ENCODE data around the gene TCOF1.

Gene TCOF1

DNA sequence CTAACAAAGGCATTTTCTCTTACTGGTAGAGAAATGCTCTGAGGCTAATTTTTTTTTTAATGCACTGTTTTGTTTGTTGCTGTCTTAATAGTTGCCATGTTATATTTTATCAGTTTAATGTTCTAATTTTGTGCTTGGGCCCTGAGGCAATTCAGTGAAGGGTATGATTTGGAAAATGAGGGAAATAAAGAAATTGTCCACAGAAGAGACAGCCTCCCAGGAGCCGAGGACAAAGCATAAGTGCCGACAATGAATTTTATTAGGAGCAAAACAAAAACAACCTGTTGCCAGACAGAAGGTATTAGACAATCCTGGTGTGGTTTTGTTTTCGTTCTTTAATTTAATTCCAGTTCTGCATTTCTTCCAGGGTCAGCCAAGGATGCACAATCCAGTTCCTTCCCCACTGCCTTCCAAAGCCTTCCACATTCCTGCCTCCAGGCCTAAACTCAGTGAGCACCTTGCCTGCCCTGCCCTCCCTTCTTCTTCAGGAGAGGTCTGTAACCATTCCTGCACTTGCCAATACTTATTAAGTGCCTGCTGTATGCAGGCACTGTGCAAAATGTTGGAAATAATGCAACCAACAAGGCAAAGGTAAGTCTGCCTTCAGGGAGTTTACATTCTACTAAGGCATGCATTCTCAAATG, 4.3 kb upstream of the TCOF1 start:
- DNase-seq: no peak

DNA sequence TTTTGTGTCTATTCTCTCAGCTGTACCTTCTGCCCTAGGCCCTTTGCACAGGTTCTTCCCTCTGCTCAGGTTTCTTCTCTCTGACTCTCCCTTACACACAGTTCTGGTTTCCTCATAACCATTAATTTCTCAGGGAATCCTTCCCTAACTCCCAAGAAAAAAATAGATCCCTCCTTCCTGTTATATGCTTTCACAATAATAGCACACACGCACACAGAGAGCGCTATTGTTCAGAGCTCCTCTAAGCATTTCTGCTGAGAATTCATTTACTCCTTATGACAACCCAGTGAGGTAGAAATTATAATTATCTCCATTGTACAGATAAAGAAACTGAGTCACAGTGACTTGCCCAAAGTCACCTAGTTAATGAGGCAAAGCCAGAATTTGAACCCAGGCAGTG, 1.7 kb upstream of the TCOF1 start:
- DNase-seq: no peak

DNA sequence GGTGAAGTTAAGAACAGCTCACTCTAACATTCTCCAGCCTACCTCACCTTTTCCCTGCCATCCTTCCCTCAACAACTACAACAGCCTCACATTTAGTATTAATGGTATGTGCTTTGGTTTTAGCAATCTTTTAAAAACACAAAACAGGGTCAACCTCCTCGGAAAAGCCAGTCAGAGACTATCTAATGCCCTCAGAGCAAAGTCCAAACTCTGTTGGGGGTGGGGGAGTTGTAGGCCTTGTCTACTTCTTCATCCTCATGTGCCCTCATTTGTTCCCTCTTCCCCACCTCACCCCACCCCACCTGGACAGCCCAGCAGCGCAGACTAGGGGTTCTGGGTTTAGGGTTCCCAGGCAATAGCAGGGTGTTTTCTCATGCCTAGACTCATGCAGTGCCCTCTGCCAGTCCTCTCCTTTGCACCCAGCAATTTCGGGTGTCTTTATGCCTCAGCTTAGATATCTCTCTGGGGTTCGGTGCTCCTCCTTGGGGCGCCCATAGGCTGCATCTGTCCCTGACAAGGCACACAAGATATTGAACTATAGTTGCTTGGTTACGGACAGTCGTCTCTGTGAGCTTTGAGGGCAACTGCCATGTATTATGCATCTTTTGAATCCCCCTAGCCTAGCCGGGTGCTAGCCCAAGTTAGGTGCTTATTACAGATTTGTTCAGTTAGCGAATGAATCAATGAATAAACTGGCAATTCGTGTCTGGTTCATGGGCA, 762 bp upstream of the TCOF1 start:
- no peak for DNase-seq

DNA sequence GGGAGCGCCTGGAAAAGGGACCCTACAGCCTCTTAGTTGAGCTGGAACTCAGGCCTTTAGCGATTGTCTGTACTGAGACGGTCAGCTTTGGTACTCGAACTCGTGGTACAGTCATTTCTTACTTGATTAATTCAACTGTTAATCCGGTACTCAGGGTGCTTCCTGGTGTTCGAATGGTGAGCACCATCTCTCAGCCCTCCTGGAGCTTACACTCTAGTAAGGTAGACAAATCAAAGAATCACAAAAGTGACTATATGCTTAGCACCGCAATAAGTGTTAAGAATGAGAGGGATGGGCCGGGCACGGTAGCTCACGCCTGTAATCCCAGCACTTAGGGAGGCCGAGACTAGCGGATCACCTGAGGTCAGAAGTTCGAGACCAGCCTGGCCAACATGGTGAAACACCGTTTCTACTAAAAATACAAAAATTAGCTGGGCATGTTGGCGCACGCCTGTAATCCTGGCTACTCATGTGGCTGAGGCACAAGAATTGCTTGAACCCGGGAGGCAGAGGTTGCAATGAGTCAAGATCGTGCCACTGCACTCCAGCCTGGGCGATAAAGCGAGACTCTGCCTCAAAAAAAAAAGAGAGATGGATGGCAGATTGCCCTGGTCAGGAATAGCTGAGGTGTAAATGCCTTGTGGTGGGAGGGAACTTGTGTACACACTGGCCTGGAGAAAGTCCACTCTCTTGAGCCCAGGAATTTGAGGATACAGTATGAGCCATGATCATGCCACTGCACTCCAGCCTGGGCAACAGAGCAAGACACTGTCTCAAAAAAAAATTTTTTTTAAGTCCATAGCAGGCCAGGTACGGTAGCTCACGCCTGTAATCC, 981 bp downstream of the TCOF1 start:
- no peak for DNase-seq

DNA sequence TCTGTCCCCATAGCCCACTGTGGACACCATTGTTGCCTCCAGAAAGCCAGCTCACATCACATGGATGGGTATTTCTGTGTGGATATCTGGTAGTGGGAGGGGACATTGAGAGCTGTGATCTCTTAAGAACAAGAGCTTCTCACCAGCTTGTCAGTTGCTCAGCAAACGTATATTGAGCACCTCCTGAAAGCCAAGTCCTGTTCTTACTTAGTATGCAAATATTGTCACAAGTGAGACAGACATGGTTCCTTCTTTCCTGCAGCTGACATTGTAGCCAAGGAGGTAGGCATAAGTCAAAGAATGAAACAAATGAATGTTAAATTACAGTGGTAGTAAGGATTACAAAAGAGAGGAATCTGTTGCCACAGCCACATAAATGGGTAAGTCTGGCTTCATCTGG, 3.8 kb downstream of the TCOF1 start:
- DNase-seq: no peak

DNA sequence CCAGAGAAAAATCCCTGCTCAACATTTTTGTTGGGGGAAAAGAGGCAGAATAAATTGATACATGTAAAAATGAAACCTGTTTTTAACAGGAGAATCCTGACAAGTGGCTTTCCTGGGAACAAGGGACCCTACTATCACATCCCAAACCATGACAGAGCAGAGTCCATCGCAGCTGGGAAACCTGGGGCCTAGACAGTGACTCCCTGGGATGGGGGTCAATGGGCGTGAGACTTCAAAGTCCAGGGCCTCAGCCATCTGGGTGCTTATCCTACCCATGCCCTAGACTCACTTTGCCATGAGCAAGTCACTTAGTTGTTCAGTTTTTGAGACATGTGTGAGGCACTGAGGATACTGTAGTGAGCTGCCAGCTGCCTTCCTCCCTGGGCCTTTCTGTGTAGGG, 5.7 kb downstream of the TCOF1 start:
- no peak for DNase-seq

DNA sequence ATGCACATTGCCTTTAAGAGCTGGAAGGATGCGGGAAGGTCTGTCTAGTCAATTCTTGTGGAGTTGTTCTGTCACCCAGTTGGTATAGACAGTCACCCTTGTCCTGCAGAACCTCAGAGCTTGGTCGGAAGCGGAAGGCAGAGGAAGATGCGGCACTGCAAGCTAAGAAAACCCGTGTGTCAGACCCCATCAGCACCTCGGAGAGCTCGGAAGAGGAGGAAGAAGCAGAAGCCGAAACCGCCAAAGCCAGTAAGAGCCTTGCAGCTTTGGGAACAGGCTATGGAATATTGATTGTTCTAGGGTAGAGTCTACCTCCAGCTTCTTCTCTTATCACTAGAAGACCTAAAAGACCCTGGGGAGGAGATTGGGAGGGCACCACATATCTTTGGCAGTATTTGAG, 6.5 kb downstream of the TCOF1 start:
- no peak for DNase-seq

DNA sequence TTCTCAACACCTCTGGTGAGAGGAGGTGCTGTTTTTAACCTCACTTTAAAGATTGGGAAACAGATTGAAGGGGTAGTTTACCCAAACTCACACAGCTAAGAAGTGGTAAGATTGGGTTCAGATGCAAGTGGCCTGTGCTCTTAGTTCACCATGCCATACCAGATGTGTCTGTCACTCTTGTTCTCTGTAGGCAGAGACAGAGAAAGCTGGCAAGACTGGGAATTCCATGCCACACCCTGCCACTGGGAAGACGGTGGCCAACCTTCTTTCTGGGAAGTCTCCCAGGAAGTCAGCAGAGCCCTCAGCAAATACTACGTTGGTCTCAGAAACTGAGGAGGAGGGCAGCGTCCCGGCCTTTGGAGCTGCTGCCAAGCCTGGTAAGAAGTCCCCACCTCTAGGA, 11.0 kb downstream of the TCOF1 start:
- DNase-seq: no peak

DNA sequence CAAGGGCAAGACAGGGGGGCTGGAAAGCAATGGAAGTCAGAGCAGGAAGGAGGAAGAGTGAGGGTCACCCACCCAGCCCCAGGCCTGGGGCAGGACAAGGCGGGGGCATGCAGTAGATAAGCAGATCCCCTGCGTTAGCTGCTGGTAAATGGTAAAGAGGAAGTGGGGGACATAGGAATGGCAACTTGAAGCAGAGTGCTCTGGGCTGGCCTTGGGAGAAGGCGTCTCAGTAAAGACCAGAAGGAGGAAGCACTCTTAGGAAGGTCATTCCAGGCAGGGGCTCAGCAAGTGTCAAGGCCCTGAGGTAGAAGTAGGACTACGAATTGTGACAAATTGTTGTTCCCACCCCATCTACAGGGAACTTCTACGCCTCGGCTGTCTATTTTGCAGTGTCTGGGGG, 15.1 kb downstream of the TCOF1 start:
- DNase-seq: no peak

DNA sequence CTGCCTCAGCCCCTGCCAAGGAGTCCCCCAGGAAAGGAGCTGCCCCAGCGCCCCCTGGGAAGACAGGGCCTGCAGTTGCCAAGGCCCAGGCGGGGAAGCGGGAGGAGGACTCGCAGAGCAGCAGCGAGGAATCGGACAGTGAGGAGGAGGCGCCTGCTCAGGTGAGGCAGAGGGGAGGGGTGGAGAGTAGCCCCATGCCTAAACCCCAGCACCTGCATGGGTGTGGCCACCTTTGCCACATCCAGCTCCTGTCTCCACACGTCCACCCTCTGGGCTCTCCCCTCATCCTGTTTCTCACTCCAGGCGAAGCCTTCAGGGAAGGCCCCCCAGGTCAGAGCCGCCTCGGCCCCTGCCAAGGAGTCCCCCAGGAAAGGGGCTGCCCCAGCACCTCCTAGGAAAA, 17.2 kb downstream of the TCOF1 start:
- DNase-seq: no peak

DNA sequence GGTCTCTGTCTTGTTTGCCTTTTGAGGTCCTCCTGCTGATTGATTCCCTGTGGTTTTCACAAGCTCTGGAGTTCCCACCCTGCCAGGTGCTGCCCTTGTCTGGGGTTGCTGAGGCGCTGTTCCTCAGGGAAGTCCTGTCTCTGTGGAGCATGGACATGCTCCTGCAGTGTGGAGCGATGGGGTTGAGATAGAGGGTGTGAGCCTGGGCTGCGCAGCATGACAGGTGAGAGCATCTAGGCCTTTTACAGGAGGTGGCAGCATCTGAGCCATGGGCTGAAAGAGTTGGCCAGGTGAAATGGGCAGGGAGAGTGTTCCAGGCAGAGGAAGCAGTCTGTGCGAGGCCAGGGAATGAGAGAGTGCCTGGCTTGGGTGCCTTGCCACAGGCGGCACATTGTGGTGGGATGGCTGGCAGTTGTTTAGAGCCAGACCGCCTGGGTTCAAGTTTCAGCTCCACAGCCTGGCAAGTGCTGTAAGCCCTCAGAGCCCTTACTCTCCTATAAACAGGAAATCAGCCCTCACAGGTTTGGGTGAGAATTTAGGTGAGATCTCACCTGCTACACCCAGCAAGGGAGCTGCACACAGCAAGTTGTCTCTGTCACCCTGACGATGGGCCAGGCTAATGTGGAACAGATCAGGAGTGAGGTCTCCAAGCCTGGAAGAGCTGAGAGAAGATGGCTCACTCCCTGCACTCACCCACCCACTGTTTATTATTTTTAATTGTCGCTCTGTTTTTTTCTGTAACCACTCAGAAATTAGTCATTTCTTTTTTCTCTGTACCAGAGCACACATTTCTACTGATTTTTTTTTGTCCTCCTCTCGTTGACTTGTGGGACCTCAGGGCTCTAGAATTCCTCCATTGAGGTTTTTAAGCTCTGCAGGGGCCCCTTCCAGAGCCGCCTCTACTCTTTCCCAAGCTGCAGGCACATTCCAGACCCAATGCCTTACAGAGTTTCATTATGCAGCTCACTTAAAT, 19.6 kb downstream of the TCOF1 start:
- no peak for DNase-seq

DNA sequence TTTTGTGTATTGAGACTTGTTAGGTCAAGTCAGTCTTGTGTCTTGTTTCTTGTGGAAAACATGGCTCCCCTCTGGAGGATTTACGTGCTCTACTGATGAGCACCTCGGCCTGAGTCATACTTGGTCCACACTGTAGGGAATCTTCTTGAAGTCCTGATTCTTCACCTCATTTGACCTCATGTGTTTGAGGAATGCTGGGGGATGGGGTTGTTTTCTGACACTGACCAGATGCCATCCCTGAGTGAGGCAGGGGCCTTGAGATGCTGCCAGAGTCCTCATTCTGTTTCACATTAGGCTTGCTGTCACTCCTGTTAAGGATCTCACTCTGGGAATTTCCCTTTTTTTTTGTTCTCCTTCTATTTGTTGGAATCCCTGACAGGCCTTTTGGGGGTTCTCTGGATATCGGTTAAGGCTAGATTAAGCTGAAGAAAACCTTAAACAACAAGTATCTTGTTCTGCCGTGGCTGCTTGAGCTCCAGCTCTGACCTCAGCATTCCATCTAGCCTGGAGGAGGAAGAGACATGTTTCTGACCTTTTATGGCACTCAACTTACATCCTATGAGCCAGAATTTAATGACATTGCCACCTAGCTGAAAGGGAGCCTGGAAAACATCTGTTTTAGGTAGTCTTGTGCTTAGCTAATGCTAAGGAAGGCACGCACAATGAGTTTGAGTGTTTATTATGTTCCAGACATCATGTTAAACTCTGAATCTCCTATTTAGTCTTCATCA, 20.6 kb downstream of the TCOF1 start:
- DNase-seq: no peak

DNA sequence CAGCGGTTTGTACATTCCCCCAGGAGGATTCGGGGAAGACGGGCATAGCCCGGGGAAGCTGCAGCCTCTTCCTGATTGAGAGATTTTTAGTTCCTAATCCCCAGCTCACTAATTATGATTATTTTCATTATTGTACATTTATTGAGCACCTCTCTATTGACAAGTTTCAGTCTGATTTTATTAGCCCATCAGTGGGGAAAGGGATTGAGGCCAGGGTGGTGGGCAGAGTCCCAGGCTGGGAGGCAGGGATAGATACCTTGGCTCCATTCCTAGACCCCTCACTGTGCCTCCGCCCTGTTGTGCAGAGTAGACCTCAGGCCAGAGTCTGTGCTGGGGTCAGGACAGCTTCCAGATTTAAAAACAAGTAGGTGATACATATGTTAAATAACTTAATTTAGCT, 27.2 kb downstream of the TCOF1 start:
- DNase-seq: no peak

DNA sequence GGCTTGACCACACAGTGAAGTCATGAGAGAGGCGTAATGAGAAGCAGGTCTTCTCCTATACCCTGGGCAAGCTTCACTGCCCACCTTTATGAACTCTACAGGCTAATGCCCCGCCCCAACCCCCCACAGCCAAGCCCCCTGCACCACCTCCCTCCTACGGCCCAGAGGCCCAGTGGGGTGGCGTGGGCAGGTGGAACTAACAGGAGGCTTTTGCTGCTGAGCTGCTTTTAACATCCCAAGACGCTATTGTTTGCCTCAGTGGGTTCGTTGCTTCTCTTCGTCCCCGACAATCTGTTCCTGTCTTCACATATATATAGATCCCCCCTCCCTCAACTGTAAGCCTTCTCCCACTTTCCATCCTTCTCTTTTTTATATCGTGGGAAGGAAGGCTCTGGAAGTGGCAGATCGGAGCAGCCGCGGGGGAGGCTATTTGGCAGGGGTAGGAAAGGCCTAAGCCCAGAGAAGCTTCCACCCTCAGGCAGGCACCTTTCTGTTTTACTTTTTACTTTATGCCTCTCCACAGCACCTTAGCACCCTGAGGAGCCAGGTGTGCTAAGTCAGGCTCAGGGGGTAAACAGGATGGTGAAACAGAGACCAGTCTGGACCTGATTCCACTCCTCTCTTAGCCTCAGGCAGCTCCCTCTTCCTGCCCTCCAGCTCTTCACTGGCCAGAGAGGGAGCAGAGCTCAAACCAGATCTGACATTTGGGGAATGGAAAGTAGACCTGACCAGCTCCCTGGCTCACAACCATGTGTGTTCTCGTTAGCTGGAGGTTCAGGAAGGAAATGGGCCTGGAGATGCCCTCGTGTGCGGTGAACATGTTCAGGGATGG, 28.7 kb downstream of the TCOF1 start:
- no peak for DNase-seq

DNA sequence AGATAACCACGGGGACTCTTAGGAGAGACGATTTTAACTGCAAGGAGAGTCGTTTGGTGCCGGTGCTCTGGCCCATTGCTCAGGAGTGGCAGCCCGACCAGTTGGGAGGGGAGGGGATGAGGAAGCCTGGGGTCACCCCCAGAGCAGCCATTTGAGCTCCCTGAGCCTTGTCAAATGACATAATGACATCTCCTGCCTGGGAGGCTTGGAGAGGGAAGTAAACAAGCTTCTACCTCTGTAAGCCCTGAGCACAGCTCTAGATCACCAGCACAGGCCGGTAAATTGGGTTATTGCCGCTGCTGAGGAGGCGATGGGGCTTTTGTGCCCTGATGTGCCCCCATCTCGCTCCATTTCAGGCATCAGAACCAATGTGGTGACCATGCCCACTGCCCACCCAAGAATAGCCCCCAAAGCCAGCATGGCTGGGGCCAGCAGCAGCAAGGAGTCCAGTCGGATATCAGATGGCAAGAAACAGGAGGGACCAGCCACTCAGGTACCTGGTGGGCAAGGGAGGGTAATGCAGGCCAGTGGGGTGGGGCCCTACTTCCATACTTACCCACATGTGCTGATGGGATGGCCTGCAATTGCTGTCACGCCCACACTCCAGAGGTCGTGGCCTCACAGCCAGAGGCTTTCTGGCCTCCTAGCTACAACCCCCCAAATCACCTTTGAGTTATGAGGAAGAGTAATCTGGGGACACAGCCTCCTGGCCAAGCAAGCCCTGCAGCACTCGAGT, 32.2 kb downstream of the TCOF1 start:
- DNase-seq: no peak

DNA sequence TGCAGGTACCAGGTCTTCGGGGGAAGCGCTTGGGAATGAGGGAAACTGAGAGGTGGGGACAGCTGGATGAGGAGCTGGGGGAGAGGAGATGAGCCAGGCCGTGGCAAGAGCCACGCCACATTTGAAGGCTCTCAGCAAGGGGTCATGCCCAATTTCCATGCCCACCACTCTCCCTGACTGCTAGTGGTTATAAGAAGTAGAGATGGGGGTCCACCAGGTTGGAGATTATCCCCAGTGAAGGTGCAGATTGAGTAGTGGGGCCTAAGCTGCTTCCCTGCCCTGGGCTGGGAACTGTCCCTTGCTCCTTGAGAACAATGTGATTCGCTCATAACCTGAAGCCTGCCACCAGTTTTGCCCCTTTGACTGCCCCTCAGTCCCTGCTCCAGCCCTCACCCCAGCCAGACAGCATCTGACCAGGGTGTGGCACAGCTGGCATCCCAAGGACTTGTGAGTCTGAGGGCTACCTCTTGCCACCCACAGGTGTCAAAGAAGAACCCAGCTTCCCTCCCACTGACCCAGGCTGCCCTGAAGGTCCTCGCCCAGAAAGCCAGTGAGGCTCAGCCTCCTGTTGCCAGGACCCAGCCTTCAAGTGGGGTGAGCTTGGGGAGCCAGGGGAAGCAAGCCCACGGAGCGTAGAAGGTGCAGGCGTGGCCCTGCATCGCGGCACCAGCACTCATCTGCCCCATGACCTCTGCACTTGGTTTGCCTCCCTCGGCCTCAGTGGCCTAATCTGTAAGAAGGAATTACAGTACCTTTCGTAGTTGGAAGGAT, 33.8 kb downstream of the TCOF1 start:
- no peak for DNase-seq

DNA sequence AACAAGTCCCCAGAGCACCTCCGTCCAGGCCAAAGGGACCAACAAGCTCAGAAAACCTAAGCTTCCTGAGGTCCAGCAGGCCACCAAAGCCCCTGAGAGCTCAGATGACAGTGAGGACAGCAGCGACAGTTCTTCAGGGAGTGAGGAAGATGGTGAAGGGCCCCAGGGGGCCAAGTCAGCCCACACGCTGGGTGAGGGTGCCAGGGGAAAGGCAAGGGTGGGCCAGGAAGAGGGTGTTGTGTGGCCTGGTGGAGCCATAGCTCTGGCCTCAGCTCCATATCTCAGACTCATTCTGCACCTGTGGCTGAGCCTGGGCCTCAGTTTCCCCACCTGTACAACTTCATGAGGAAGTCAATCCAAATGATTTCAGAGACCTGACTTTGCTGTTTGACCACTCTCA, 34.5 kb downstream of the TCOF1 start:
- DNase-seq: no peak

DNA sequence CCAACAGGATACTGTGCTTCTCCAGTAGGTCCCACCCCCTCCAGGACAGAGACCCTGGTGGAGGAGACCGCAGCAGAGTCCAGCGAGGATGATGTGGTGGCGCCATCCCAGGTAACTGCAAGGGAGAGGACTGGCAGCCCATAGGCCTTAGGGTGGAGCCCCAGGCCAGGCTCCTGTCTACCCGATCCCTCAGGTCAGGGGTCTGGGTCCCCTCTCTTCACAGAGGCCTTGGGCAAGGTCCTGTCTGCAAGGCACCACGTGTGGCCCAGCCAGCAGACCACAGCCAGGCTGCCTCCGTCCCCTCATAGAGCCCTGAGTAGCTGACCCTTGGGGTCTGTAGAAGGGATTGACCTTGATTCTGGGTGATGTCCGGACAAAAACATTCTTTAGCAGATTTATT, 35.2 kb downstream of the TCOF1 start:
- DNase-seq: no peak

DNA sequence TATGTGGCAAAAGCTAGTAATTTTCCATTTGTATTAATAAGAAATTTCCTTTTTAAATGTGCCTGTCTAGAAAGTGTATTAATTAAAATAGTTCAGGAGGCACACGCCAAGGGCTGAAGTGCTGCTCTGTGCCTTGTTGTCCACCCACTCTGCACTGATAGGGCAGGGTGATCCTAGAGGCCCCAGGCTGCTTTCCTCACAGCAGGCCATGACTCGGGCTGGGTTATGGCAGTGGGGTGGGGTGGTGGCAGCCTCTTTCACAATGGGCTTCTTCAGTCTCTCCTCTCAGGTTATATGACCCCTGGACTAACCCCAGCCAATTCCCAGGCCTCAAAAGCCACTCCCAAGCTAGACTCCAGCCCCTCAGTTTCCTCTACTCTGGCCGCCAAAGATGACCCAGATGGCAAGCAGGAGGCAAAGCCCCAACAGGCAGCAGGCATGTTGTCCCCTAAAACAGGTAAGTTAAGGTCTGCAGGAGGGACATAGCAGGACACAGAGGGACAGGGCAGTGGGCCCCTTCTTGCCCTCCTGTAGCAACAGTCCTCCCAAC, 35.7 kb downstream of the TCOF1 start:
- no peak for DNase-seq

Data from left hindlimb (tissue), 1 donor.